GM12875 (cell line): ENCODE results near the gene POM121L2.

Experiments
- H3K4me3 ChIP-seq: one replicate; pipeline ENCODE4 v1.5.1; 2011; ENCODE audit warnings: low read depth, low read length, control low read depth
- TF ChIP-seq, protein P1 (sequence below): IDR thresholded peaks from 2 replicates; pipeline ENCODE4 v1.5.1; 2011; ENCODE audit warnings: low read depth, mild to moderate bottlenecking, control low read depth, inconsistent platforms, low read length, moderate library complexity, borderline replicate concordance; ENCODE audit not compliant: insufficient read depth

The POM121L2 gene

DNA sequence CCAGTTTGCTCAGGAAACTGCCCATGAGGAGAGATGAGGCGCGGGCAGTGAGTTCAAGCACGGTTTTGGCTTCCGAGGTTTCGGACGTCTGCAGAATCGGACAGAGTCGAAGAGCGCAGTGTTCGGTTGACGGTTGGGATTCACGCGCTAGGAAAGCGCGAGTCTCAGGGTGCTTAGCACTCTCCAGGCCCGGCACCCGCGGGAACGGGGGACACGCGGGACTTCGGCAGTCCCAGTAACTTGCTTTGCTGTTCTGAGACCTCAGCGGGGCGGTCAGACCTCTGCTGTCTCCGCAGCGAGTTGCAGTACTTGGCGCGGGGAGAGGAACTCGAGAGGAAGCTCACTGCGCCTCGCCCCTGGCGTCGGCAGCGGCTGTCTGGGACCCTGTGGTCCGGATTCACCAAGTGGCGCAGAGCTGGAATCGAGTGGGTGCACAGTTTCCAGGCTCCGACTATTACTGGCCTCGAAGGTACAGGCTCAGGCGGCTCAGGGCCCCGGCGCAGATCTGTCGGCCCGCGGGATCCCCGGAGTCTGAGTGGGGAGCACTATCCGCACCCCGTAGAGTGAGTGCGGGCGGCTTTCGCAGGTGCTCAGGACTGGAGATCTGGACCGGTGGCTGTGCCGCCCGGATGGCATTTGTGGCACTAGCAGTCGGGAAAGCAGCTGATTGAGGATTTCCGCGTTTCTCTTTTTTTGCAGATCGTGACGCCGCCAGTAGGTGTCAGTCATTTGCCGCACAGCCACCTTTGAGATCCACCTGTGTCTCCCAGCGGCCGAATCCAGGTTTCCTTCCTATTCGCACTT, at the start of gene POM121L2:
TSS of gene POM121L2 (minus strand) at position 128 of the 804 bp plus-strand sequence. CDS start at position 25, 103 bp downstream.
- TF ChIP-seq, protein P1, sequence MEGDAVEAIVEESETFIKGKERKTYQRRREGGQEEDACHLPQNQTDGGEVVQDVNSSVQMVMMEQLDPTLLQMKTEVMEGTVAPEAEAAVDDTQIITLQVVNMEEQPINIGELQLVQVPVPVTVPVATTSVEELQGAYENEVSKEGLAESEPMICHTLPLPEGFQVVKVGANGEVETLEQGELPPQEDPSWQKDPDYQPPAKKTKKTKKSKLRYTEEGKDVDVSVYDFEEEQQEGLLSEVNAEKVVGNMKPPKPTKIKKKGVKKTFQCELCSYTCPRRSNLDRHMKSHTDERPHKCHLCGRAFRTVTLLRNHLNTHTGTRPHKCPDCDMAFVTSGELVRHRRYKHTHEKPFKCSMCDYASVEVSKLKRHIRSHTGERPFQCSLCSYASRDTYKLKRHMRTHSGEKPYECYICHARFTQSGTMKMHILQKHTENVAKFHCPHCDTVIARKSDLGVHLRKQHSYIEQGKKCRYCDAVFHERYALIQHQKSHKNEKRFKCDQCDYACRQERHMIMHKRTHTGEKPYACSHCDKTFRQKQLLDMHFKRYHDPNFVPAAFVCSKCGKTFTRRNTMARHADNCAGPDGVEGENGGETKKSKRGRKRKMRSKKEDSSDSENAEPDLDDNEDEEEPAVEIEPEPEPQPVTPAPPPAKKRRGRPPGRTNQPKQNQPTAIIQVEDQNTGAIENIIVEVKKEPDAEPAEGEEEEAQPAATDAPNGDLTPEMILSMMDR: peak; percentile 78
- H3K4me3 ChIP-seq: peak within 1 kb of the TSS; percentile 44

DNA sequence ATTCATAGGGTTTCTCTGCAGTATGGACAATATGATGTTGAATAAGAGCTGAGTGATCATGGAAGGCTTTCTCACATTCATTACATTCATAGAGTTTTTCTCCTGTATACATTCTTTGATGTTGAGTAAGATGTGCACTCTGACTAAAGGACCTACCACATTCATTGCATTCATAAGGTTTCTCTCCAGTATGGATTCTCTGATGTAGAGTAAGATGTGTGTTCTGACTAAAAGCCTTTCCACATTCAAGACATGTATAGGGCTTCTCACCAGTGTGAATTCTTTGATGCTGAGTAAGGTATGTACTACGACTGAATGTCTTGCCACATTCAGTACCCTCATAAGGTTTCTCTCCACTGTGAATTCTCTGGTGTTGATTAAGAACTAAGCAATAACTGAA, 47.2 kb upstream of the POM121L2 start:
- H3K4me3 ChIP-seq: no peak overlapping the region
- TF ChIP-seq, protein P1: no peak

DNA sequence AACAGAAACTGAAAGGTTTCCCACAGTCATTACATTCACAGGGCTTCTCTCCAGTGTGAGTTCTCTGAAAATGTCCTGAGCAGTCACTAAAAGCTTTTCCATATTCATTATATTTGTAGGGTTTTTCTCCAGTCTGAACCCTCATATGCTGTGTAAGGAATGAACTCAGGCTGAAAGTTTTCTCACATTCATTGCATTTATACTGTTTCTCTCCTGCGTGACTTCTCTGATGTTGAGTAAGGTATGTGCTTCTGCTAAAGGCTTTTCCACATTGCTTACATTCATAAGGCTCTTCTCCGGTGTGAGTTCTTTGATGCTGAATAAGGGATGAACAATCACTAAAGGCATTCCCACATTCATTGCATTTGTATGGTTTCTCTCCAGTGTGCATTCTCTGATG, 46.7 kb upstream of the POM121L2 start:
- TF ChIP-seq, protein P1: no peak
- no peak overlapping the region for H3K4me3 ChIP-seq

DNA sequence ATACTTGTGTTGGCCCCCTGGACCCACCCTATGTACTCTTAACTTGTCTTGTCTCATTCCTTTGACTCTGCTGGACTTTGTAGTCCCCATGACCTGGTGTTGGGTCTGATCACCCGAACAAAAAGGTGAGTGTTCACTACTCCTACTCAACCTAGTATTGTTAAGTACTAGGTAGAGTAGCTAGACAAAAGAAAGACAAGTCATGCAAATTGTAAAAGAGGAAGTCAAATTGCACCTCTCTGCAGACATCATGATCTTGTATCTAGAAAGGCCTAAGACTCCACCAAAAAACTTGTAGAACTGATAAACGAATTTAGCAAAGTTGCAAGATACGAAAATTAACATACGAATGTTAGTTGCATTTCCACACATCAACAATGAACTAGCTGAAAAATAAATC, 40.8 kb upstream of the POM121L2 start:
- H3K4me3 ChIP-seq: no peak overlapping the region
- TF ChIP-seq, protein P1: no peak

DNA sequence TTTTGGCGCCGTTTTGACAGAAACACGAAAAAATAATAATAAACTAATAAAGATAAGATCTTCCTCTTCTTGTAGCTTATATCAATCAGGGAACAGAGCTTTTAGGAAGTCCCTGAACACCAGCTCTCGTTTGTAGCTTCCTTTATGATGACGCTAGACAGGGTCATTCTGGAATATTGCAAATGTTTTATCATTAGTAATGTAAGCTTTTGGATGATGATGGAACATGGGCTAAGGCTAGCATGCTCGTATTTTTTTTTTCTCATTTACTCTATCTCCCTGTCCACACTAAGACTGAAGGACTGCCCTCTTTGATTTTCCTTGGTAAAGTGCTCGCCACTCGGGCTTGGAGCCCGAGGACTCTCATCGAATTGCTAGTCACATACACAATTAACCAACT, 22.1 kb upstream of the POM121L2 start:
- TF ChIP-seq, protein P1: no peak
- no peak overlapping the region for H3K4me3 ChIP-seq

DNA sequence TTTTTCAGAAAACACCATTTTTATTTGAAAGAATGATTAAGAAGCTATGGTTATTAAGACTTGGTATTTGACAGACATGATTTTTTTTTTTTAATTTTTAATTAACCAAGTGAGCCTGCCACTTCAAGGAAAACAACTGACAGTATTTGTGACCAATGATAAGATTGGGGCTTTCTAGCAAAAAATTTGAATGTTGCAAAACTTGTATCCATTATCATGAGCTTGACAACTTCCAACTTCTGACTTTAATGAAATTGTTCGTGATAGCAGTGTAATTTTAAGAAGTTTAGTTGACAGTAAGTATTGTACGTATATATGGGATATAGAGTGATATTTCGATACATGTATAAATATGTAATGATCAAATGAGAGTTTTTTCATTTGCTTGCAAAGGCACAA, 21.6 kb upstream of the POM121L2 start:
- TF ChIP-seq, protein P1: no peak
- H3K4me3 ChIP-seq: no peak overlapping the region
